IMR-90 (cell line): Measurements from ENCODE around the gene FBLN1. TPM values are rescaled to one million over a fixed set of nuclear protein-coding genes. Genes with fewer than 3 reads are reported as not detected.
A peak's percentile ranks its signal among the peaks of the same experiment; 100 is the strongest.

Experiments used
- ATAC-seq: fragments of 200-7000 bp; cut with Tn5 transposase; 2 replicates; pipeline ENCODE4 v1.9.1; 2020; ENCODE audit warnings: low read depth, mild to moderate bottlenecking, moderate library complexity
- BruUV-seq: library from RNA; stranded (reverse); fragments of 400-500 nt; replicated peaks from 2 replicates; lab custom pipeline; 2021; lab: Mats Ljungman, UMichigan
- CTCF ChIA-PET: fragments of 300-600 bp; formaldehyde crosslinking; extraction: SDS; loops from one replicate; lab custom pipeline; 2021; ENCODE audit warnings: antibody characterized with exemption; lab: Yijun Ruan, JAX
- POLR2A ChIA-PET: fragments of 300-600 bp; sonication (Branson Sonifier 250); formaldehyde crosslinking; loops from one replicate; lab custom pipeline; 2022; ENCODE audit warnings: antibody characterized with exemption; ENCODE audit not compliant: unreplicated experiment; lab: Charles Lee
- DNase-seq: peaks from one replicate; pipeline ENCODE4 v3.0.0; 2013
- H2AFZ ChIP-seq: replicated peaks from 2 replicates; pipeline ENCODE3; 2013; ENCODE audit warnings: low read length, mild to moderate bottlenecking; ENCODE audit not compliant: poor library complexity
- H2AK5ac ChIP-seq: 2 replicates; pipeline ENCODE4 v1.6.1; 2013; ENCODE audit warnings: low read depth, low read length, inconsistent platforms
- H2AK9ac ChIP-seq: replicated peaks from 2 replicates; pipeline ENCODE3; 2013; ENCODE audit warnings: mild to moderate bottlenecking, low read depth, low read length, moderate library complexity; ENCODE audit not compliant: poor library complexity
- H2BK120ac ChIP-seq: 2 replicates; pipeline ENCODE4 v1.6.1; 2013; ENCODE audit warnings: low read depth, low read length, inconsistent platforms
- H2BK15ac ChIP-seq: 3 replicates; pipeline ENCODE4 v1.6.1; 2013; ENCODE audit warnings: low read depth, low read length, inconsistent platforms
- H2BK20ac ChIP-seq: 2 replicates; pipeline ENCODE4 v1.6.1; 2013; ENCODE audit warnings: low read depth, mild to moderate bottlenecking, inconsistent platforms, low read length, moderate library complexity
- H2BK5ac ChIP-seq: 2 replicates; pipeline ENCODE4 v1.6.1; 2013; ENCODE audit warnings: mild to moderate bottlenecking, low read depth, low read length, inconsistent platforms; ENCODE audit not compliant: poor library complexity, severe bottlenecking
- H3K14ac ChIP-seq: replicated peaks from 2 replicates; pipeline ENCODE4 v1.6.1; 2013; ENCODE audit warnings: low read depth, low read length, inconsistent platforms
- H3K18ac ChIP-seq: 2 replicates; pipeline ENCODE4 v1.6.1; 2013; ENCODE audit warnings: low read depth, low read length, control low read depth
- H3K23ac ChIP-seq: 2 replicates; pipeline ENCODE4 v1.6.1; 2013; ENCODE audit warnings: low read depth, low read length, inconsistent platforms
- H3K27ac ChIP-seq: 2 replicates; pipeline ENCODE4 v1.5.1; 2013; ENCODE audit warnings: mild to moderate bottlenecking, control low read depth, low read length; ENCODE audit not compliant: insufficient read depth
- H3K27me3 ChIP-seq: 2 replicates; pipeline ENCODE4 v1.6.1; 2013; ENCODE audit warnings: low read length; ENCODE audit not compliant: control insufficient read depth, insufficient read depth
- H3K36me3 ChIP-seq: 2 replicates; pipeline ENCODE4 v1.6.1; 2013; ENCODE audit warnings: low read length, mixed read lengths; ENCODE audit not compliant: control insufficient read depth, insufficient read depth
- H3K4ac ChIP-seq: 2 replicates; pipeline ENCODE4 v1.6.1; 2013; ENCODE audit warnings: low read depth, low read length, inconsistent platforms
- H3K4me1 ChIP-seq: 2 replicates; pipeline ENCODE4 v1.6.1; 2013; ENCODE audit warnings: low read length, mixed read lengths; ENCODE audit not compliant: control insufficient read depth, insufficient read depth
- H3K4me2 ChIP-seq: 2 replicates; pipeline ENCODE4 v1.6.1; 2013; ENCODE audit warnings: low read depth, mild to moderate bottlenecking, control low read depth, low read length, moderate library complexity
- H3K4me3 ChIP-seq: 2 replicates; pipeline ENCODE4 v1.5.1; 2013; ENCODE audit warnings: low read depth, mild to moderate bottlenecking, control low read depth, low read length, moderate library complexity; ENCODE audit not compliant: insufficient read depth
- H3K56ac ChIP-seq: 2 replicates; pipeline ENCODE4 v1.6.1; 2013; ENCODE audit warnings: low read length, inconsistent platforms; ENCODE audit not compliant: insufficient read depth; ENCODE audit errors: extremely low read depth
- H3K79me1 ChIP-seq, 2 experiments: 2 replicates each; pipeline ENCODE4 v1.6.1; 2013; ENCODE audit warnings: low read length in 2 of 2, inconsistent platforms in 1 of 2, low read depth in 1 of 2
- H3K9ac ChIP-seq: 2 replicates; pipeline ENCODE4 v1.6.1; 2013; ENCODE audit warnings: low read depth, low read length, control low read depth
- H3K9me1 ChIP-seq: 2 replicates; pipeline ENCODE4 v1.6.1; 2013; ENCODE audit warnings: low read length, inconsistent platforms; ENCODE audit not compliant: insufficient read depth
- H3K9me3 ChIP-seq: 2 replicates; pipeline ENCODE4 v1.6.1; 2013; ENCODE audit warnings: low read length; ENCODE audit not compliant: control insufficient read depth, insufficient read depth
- H4K20me1 ChIP-seq: 2 replicates; pipeline ENCODE4 v1.6.1; 2013; ENCODE audit warnings: low read length, inconsistent platforms; ENCODE audit not compliant: insufficient read depth
- H4K5ac ChIP-seq: 2 replicates; pipeline ENCODE4 v1.6.1; 2013; ENCODE audit warnings: mild to moderate bottlenecking, low read depth, low read length, control low read depth
- H4K8ac ChIP-seq, 2 experiments: 2 replicates each; pipeline ENCODE4 v1.6.1; 2013; ENCODE audit warnings: low read depth in 2 of 2, low read length in 2 of 2, control low read depth in 1 of 2, inconsistent platforms in 1 of 2
- H4K91ac ChIP-seq: 2 replicates; pipeline ENCODE4 v1.6.1; 2013; ENCODE audit warnings: low read depth, low read length, inconsistent platforms; ENCODE audit not compliant: insufficient read depth
- MAFK ChIP-seq: IDR thresholded peaks from 2 replicates; pipeline ENCODE4 v1.6.1; 2012; ENCODE audit warnings: low read depth, low read length, improper control_type of control experiment
- MXI1 ChIP-seq: IDR thresholded peaks from 2 replicates; pipeline ENCODE4 v1.6.1; 2012; ENCODE audit warnings: low read depth, mild to moderate bottlenecking, low read length, moderate library complexity, borderline replicate concordance
- WGBS, 2 experiments: methylation state at CpG; one replicate each; pipeline versions ENCODE4 v1.1.5 to v1.1.7; 2013; ENCODE audit warnings: missing lambda C conversion rate in 2 of 2; ENCODE audit not compliant: insufficient read length in 1 of 2; ENCODE audit errors: extremely low coverage in 2 of 2; 5-methylcytosine and 5-hydroxymethylcytosine counted together
- dilution Hi-C: fragments of 300-500 bp; cut with HindIII; formaldehyde crosslinking; loops from one replicate; pipeline ENCODE4 v1.14.3; 2018; ENCODE audit warnings: low sequenced_read_pairs; ENCODE audit not compliant: unreplicated experiment
- in situ Hi-C: fragments of 300-500 bp; cut with MboI; formaldehyde crosslinking; loops from 3 replicates; pipeline ENCODE4 v1.14.3; 2019; ENCODE audit warnings: low sequenced_read_pairs, inconsistent platforms, mixed read lengths
- intact Hi-C: fragments of 100-400 bp; cut with micrococcal nuclease; formaldehyde crosslinking; loops from 2 replicates; pipeline ENCODE4 v1.10.0; 2022
- polyA plus RNA-seq, 3 experiments: library from polyadenylated mRNA; depleted of rRNA; stranded (reverse); fragments of >200 nt; gene quantifications; 2 replicates each; pipeline ENCODE4 v1.2.3, GENCODE V29; 2012; ENCODE audit warnings: low replicate concordance in 1 of 3
- total RNA-seq: library from RNA; depleted of rRNA; stranded (reverse); fragments of >200 nt; gene quantifications from 2 replicates; pipeline ENCODE4 v1.2.3, GENCODE V29; 2012

FBLN1 gene
- total and polyA plus RNA-seq, 2 of the 4 experiments (the other 2 are of a cell fraction) = 11.3 to 87.9 TPM

- intact Hi-C loops (no loop called here), dilution Hi-C loops (no loop called here), in situ Hi-C loops (no loop called here)
- Histone ChIP-seq H3K4me2 (no peak overlapping the region), H4K8ac (peak overlapping the region; percentile 17 to 70; a peak in 3 of 4 replicates), H3K9me1 (peaks cover 17% of the 10 kb centered on the region), H3K36me3 (peaks cover 62% of the 10 kb centered on the region), H3K4me1 (peaks cover 29% of the 10 kb centered on the region), H3K14ac (peak overlapping the region; percentile 93), H4K91ac (peak overlapping the region; percentile 69), H3K79me1 (peaks cover 0 to 28% of the 10 kb centered on the region in 2 experiments; a peak in 2 of 4 replicates), H4K5ac (peak overlapping the region; percentile 39; the same call in 1 of the 2 replicates), H3K4ac (peak overlapping the region; percentile 94), H3K56ac (peak overlapping the region; percentile 60; the same call in 1 of the 2 replicates), H3K18ac (peak overlapping the region; percentile 57), H3K4me3 (no peak overlapping the region), H3K27ac (peak overlapping the region; percentile 83; the same call in 1 of the 2 replicates), H4K20me1 (peaks cover 12% of the 10 kb centered on the region), H2BK20ac (peak overlapping the region; percentile 87), H2BK120ac (peak overlapping the region; percentile 95), H3K27me3 (no peaks in the 10 kb centered on the region), H3K23ac (peak overlapping the region; percentile 92; the same call in 1 of the 2 replicates), H2BK15ac (peak overlapping the region; percentile 46; the same call in 2 of the 3 replicates), H2AK5ac (peak overlapping the region; percentile 92; the same call in 1 of the 2 replicates), H2AFZ (no peak overlapping the region), H3K9me3 (no peaks in the 10 kb centered on the region), H2AK9ac (peak overlapping the region; percentile 60), H2BK5ac (peak overlapping the region; percentile 78), H3K9ac (peak overlapping the region; percentile 62)
- ChIA-PET POLR2A (no interaction called here), CTCF (interaction anchor here (1.0 kb wide), 1 partner anchor 16 kb away, joined by 3 read pairs; no protein-coding TSS in a partner anchor)
- no peak for ATAC-seq
- BruUV-seq = no TSS peak
- WGBS, 2 experiments = no CpG with 5 or more reads among the region's 4 CpGs
- TF ChIP-seq MXI1 (no peak), MAFK (peak; percentile 93)
- no peak for DNase-seq
These were observed 35.6 kb downstream of the FBLN1 start for GRCh38 chr22:45538281-45538680.
